Stimulated activated CD8-positive, alpha-beta memory T cell treated with anti-CD3 and anti-CD28 coated beads, Interleukin-12 subunit alpha, Interleukin-12 subunit beta, amount 100 ng/mL, for 24 hours (primary cell): ENCODE results near the gene LAMB3.

ENCODE experiments used
- DNase-seq: peaks from one replicate; pipeline ENCODE4 v3.0.0-alpha.2; 2020; ENCODE audit errors: extremely low read depth

LAMB3 gene

GRCh38 chr1:209634005-209634737, 18.1 kb downstream of the LAMB3 start:
- DNase-seq = no peak

- no peak for DNase-seq
Observed at GRCh38 chr1:209633335-209633997, 18.8 kb downstream of the LAMB3 start.

- no peak for DNase-seq
Observed at GRCh38 chr1:209630383-209631225, 21.6 kb downstream of the LAMB3 start.

GRCh38 chr1:209629621-209630382, 22.4 kb downstream of the LAMB3 start:
- DNase-seq = no peak

DNA sequence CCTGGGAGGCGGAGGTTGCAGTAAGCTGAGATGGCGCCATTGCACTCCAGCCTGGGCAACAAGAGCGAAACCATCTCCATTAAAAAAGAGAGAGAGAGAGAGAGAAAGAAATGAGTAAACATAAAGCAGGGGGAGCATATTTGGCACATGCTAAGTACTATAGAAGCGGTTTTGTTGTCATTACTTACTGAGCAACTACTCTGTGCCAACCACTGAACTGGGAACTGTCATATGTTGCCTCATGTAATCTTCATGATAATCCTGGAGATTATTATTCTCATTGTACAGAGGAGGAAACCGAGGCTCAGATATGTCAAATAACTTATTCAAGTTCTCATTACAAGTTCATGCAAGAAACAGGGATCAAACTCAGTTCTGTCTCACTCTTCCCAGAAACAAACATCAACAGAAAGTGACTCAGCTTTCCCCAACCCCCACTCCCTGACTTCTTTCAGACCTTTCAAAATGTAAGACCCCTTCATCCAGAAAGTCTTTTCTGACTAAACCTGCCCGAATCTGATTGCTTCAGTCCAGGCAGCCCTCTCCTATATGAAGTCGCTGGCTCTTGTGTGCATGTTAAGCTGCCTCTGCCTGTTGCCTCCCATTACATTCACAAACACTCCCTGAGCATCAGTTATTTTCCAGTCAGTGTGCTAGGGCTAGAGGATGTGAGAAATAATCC, 23.5 kb downstream of the LAMB3 start:
- no peak for DNase-seq

DNA sequence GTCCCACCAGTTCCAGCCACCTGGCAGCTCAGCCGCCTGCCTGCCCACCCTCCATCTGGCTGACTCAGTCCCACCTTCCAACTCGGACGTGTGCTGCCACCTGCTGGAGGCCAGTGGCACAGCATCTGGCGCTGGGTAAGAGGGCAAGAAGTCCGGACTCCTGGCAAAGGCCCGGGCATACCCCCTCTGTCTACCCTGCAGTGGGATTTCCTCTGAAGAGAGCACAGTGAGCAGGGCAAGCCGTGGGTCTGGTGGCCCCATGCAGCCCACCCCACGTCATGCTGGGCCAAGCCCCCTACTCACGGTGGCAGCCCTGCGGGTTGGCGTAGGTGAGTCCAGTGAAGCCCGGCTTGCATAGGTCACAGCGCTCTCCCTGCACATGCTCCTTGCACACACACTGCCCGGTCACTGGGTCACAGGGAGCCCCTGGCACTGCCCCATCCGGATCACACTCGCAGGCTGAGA, 24.5 kb downstream of the LAMB3 start:
- peak; percentile 47 for DNase-seq

DNA sequence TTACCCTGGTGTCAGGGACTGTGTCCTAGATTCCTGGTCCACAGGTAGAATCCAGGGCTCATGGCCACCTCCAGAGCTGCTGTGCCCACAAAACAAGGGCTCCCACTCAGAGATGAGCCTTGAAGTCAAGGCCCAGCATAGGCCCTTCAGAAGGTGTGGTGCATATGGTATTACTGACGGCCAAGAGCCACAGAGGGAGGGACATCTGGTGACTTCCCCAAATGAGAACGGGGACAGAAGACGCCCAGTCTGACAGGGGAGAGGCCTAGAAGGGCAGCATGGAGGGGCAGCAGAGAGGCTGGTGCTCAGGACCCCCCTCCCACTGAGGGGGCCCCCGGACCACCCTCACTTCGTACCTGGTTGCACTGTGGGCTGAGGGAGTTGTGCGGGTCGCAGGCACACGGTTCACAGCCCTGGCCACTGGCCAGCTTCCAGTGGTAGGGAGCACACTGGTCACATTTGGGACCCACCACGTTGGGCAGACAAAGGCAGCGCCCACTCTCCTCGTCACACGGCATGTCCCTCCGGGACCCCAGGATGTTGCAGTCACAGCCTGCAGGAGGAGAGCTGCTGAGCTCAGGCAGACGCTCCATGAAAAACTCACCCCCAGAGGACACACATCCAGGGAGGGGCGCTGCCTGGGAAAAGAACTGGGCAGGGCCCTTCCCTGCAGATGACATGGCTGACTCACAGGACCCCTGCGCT, 25.0 kb downstream of the LAMB3 start:
- no peak for DNase-seq

DNA sequence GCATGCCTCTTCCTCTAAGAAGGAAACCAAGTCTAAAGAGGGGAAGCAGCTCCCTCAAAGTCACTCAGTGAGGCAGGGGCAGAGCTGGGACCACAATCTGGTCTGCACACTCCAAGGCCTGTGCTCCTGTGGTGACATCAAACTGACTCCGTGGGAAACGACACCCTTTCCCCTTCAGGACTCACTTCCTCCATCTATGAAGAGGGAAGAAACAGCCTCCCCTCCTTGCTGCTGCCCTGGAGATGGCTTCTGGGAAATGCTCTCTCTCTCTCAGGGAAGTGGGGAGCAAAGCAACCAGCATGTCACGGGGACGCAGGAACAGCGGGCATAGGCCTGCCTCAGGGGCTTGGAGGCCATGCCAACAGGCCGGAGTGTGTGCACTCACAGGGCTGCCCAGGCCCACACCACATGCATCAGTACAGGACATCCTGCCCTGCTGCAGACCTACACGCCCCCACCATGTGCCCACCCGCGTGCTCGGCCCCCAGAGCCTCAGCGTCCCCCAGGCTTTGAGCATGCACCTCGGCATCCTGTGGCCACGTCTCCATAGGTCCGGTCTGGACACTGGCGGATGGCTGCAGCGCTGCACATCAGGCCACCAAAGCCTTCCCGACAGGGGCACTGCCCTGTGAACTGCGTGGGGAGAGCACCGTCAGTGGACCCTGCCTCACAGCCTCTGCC, 25.7 kb downstream of the LAMB3 start:
- DNase-seq = no peak

DNA sequence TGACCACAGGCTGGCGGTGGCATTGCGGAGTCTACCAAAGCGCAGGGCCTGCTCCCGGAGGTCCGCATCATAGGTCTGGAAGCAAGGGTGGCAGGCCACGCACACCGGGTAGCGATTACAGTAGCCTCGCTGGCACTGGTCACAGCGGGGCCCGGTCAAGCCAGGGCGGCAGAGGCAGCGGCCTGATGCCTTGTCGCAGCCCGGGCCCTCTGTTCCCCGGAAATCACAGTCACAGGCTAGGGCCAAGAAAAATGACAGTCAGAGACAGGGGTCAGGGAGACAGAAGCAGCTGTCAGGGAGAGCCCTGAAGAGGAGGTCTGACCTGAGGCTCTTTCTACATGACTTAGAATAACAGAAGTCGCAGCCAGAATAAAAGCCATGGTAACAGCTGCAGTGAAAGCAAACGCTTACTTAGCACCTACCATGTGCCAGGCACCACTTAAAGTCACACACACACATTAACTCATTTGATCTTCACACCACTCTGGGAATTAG, 26.4 kb downstream of the LAMB3 start:
- DNase-seq = no peak

- no peak for DNase-seq
Observed at GRCh38 chr1:209624558-209625549, 27.4 kb downstream of the LAMB3 start.

DNA sequence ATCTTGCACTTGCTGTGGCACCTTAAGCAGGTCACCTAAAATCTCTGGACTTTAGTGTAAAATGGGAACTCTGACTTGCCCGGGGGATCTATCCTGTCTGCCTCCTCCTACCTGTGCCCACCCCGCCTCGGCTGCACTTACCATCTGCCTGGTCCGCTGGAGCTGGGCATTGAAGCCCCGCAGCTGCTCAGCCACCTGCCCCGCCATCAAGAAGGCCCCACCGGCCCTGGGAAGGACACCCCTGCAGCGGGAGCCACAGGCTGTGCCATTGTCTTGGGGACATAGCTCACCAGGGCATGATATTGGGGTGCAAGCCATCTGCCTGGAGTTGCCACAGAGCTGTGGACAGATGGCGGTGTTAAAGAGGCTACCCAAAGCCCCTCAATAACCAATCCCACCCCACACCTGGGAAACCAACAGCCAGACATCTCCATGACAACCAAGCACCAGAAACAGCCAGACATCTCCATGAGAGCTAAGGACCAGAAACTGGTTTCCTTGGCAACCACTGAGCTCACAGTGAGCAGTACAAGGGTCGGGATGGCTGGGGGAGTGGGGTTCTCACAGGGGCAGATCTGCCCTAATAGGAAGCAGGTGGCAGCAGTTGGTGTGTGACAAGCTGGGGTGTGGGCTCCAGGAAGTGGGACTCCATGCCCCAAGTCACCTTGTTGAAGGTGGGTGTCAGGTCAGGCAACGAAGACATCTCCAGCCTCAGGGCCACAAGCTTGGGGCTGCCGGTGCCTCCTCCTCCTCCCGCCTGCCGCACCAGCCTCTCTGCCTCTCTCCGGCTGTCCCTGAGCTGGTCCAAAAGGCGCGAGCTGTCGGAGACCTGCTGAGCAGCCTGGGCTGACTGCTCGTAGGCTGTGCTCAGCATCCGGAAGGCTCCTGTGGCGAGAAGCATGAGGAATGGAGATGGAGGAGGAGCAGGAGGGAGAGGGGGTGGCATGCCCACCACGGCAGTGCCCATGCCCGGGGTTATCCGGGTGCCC, 29.1 kb downstream of the LAMB3 start:
- DNase-seq = no peak

- no peak for DNase-seq
Observed at GRCh38 chr1:209621741-209622655, 30.2 kb downstream of the LAMB3 start.

- DNase-seq = no peak
Observed at GRCh38 chr1:209621286-209621685, 30.9 kb downstream of the LAMB3 start.

DNA sequence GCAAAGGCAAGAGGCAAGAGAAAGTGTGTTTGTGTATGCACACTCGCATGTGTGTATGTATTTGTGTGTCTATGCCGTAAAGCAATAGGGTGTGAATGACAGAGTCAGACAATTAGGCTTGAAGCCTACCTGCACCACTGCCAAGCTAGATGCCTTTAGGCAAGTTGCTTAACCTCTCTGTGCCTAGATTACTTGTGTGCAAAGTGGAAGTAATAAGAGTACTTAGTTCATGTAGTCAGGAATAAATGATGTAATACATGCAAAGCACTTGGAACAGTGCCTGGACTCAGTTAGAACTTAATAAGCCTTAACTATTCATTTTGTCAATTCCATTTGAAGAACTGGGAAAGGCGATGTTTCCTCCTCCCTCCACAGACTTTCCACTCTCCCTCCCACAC, 31.7 kb downstream of the LAMB3 start:
- no peak for DNase-seq

- no peak for DNase-seq
Observed at GRCh38 chr1:209619696-209620486, 32.3 kb downstream of the LAMB3 start.
